SW 1271 (cell line): ENCODE measurements around the gene COQ4.

Source experiments
- DNase-seq, 2 experiments: peaks; one replicate each; lab custom pipeline; 2025; lab: John Stamatoyannopoulos, UW

COQ4 gene

DNA sequence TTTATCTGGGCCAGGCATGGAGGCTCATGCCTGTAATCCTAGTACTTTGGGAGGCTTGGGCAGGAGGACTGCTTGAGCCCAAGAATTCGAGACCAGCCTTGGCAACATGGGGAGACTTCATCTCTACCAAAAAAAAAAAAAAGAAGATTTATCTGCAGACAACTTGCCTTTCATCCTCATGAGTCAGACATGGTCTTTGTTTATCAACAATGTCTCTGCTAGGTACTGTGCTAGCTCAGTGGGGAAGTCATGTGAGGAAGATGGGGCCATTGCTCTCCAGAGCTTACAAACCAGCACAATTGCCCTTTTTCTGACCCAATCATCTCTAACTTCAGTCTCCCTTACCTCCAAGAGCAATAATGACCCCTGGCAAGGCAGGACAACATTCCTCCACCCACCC, 50.1 kb downstream of the COQ4 start:
- DNase-seq, result no peak

GRCh38 chr9:128374221-128374675, 51.6 kb downstream of the COQ4 start:
- no peak for DNase-seq

GRCh38 chr9:128375865-128376264, 53.2 kb downstream of the COQ4 start:
- DNase-seq, result no peak

DNA sequence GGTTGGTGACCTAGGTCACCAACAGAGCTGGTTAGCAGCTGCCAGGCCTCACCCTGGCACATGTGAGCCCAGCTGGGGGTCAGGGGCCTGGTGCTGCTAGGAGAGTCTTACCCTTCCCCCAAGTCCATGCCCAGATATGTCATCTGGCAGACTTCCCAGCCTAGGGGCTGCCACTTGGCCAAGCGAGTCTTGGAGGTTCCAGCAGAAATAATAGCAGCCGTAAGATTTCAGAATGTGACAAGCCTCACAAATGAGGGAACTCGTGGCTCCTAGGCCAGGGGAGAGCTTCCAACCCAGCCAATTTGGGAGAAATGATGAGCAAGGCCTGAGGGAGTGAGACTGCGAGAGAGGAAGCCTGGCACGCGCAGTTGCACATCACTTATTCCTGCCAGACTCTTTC, 59.6 kb downstream of the COQ4 start:
- DNase-seq, result no peak

DNA sequence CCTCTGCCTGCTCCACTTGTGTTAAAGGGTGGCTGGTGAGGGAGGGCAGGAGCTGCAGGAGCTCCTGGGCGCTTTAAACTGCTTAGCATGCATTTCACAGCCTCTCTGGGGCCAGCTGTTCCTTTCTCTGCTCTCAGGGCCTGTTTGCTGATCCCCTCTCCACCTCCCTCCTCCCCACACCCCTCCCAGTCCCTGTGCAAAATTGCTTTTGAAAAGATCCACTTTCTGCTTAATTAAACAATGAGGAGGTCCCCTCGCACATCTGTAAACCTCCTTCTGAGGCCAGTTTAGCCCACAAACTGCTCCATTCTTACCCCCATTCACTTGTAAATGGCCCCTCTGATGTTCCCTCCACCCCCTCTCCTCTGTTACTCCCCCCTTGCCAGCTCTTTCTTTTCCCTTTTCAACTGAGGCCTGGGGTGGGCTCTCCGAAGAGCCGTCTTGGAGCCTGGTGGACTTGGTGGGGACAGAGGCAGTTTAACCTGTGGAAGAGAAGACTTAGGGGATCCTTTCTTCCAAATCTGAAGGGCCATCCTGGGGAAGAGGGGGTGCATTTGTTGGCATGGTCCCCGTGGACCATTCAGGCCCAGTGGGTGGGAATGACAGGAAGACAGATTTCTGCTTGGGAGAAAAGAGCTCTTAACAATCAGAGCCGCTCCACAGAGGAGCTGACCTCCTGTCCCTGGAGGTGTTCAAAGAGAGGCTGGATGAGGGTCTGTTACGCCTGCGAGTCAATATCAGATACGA, 60.5 kb downstream of the COQ4 start:
- DNase-seq, result no peak
